HG02973 (cell line): ENCODE data around the gene RPL22L1.
"Not testable (repeated sequence)": the region's sequence is repeated elsewhere in the genome, so short reads cannot be mapped to it uniquely, and the experiment has no call there.

Experiments
- ATAC-seq: cut with Tn5 transposase; IDR thresholded peaks from one replicate; pipeline ENCODE4 v1.9.1; 2021; ENCODE audit warnings: moderate library complexity; ENCODE audit not compliant: unreplicated experiment

The RPL22L1 gene

DNA sequence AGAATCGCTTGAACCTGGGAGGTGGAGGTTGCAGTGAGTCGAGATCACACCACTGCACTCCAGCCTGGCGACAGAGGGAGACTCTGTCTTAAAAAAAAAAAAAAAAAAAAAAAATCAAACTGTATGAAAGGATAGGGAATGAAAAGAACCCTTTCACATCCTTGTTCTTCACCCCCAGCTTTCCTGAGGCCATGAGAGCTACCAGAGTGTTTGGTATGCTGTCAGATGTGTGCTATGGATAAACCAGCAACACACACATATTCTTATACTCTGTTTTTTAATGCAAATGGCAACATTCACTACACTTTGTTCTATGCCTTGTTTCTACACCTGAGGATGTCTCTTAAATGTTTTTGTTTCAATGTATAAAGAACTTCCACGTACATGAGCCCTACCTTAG lies 33.5 kb downstream of the RPL22L1 start:
- ATAC-seq, result no peak

DNA sequence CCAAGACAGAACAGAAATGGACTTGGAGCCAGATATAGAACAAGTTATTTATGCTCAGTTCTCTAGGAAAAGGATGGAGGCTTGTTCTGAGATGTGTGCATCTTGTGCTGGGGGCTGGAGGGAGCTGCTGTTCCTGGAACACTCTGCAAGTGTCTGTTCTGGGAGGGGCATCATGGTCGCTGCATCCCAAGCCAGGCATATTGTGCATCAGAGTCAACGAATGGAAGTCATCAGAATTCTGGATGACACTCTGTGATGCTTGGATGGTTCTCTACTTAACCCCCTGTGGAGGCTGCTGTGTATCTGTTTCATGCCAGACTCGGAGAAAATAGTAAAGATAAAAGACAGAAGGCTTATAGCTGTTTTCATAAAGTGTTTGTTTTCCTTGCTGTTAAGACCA lies 34.7 kb downstream of the RPL22L1 start:
- ATAC-seq, result no peak

DNA sequence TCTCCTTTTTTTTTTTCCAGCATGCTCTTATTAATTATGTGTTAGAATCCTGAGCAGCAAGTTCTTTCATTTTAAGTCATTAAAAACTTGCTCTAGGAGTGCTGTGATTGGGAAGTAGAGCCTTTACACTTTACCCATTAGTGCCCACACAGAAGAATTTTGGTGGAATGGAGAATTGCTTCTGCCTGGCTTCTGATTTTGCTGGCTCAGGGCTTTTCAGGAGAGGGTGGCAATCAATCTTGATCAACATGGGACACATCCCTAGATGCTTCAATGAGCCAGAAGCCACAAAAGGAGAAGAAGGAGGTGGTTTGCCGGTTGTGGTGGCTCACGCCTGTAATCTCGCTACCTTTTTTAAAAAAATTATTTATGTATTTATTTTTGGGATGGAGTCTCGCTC lies 39.4 kb downstream of the RPL22L1 start:
- no peak for ATAC-seq

DNA sequence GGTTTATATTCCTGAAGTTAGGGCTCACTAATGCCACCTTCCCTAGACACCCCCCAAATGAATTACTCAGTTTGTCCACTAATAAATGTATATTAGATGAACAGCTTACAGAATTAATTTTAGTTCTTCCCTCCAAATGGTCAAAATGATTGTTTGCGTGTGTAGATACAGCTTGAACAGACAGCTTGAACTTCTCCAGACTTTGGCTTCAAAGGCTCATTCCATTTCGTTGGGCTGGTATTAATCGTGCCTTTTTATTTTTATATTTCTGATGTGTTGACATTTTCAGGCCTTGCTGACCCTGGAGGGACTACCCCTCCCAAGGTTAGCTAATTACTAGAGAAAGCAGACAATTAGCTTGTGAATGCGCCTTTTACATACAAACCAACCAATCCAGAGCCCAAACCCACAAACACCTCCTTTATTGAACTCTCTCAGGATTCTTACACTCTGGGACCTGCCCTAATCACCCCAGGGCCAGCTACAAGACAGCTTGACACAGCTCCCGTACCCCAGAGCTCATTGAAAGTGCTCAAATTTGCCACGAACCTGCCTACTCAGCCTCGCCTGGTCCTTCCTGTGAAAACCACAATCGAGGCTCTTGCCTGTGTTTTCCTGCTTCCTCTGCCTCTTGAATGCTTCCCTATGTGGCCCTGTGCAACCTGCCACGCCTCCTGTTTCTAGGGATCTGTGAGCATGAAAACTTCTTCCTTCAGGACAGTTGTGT lies 40.3 kb downstream of the RPL22L1 start:
- no peak for ATAC-seq

DNA sequence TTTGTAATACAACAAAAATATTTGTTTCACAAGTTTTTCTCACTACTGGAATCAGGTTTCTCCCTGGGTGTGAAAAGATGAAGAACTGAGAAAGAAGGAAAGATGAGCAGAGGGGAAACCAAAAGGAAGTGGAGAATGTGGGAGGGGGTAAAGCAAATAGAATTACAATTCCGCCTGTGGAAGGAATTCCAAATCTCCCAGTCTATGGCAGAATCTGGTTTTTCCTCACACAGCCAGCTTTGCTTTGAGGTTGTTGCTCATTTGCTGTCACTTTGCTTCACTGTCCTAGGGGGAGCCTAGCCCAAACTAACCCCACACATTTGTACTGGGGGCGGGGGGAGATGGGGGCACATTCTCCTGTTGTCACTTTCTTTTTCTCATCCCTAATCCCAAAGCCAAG lies 43.9 kb downstream of the RPL22L1 start:
- no peak for ATAC-seq

DNA sequence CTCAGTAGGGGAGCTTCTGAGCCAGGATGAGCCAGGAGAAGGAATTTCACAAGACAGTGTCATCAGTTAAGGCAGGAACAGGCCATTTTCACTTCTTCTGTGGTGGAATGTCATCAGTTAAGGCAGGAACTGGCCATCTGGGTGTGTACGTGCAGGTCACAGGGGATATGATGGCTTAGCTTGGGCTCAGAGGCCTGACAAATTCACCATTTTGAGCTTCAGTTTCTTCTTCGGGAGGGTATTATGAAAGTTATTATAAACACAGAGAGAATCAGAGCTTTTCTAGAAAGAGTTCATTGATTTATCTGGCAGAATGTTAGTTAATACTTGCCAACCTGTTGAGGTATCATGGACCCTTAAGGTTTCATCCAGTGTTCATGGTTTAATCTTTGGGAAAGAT lies 46.4 kb downstream of the RPL22L1 start:
- ATAC-seq, result not testable (repeated sequence)

DNA sequence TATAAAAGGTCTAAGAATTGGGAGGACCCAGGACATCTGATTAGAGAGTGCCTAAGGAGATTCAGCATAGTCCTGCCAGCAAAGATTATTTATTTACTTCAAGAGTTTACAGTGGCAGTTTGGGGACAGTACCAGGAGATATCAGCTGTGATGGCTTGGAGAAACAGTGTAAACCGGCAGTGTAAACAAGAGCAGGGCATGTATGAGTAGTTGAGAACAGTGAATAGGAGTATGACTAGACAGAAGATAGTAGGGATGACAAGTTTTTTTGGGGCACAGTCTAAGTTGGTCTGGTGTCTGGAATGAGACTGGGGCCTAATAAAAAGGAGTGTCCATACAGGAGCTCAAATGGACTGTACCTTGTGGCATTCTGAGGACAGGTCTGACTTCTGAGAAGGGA lies 51.7 kb downstream of the RPL22L1 start:
- ATAC-seq, result not testable (repeated sequence)

DNA sequence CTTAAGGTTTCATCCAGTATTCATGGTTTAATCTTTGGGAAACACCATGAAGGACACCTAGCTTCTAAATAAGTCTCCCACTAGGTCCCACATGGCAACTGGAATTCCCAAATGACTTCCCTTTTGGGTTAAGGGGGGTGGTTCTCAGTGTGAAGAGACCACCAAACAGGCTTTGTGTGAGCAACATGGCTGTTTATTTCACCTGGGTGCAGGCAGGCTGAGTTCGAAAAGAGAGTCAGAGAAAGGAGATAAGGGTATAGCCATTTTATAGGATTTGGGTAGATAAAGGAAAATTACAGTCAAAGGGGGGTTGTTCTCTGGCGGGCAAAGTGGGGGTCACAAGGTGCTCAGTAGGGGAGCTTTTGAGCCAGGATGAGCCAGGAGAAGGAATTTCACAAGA lies 52.5 kb downstream of the RPL22L1 start:
- not testable (repeated sequence) for ATAC-seq

DNA sequence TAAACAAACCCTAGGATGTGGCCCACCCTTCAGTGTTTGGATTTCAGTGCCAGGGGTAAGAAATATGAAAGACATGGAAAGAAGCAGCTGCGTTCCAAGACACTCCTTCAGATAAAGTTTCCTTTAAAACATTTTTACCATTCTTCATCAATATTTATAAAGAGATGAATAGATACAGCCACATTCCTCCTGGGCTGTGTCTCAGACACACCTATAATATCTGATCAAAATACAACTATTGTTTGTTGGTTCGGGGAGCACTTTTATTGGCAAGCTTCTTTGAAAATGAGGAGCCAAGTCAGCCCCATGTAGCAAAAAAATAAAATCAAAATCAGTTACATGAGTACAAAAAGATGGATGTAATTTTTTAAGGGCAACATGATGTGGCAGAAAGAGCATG lies 53.2 kb downstream of the RPL22L1 start:
- ATAC-seq, result no peak

DNA sequence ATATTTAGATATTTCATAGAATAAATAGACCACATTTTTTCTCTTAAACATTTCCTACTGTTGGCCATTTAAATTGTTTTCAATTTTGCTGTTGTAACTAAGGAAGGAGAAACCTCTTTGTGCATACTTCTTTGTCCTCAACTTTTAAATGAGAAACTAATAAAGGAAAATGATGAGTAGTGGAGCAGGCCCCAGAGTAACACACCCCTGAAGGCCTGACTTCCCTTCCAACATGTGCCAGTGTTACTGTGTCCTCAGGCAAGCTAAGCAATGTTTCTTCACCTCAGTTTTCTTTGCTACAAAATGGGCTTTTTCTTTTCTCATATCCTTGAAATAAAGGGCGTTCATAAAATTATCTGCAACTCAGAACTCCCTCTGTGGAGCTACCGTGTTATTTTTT lies 53.7 kb downstream of the RPL22L1 start:
- ATAC-seq, result no peak

DNA sequence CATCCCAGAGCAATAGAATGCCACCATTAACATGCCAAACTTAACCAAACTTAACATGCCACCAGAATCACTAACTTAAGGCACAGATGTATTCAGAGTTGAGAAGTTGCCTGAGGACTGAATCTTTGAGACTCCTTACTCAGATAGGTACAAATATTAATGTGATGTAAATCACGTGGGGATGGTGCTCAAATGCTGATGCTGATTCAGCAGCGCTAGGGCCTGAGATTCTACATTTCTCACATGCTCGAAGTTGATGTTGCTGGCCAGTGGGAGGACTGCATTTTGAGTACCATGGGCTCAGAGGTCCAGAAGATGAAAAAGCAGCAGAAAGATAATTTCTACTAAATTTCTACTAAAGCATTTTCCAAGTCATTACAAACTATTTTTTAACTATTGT lies 54.1 kb downstream of the RPL22L1 start:
- ATAC-seq, result no peak

DNA sequence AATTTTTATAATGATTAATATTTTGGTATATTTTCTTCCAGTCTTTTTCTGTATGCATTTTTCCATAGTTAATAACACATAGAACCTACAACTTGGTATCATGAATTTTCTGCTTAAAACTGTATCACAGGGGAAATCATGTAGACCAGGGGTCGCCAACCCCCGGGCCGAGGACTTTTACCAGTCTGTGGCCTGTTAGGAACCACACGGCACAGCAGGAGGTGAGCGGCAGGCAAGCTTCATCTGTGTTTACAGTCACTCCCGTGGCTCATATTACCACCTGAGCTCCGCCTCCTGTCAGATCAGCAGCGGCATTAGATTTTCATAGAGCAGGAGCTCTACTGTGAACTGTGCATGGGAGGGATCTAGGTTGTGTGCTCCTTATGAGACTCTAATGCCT lies 54.7 kb downstream of the RPL22L1 start:
- no peak for ATAC-seq
